ENCODE results near the gene HSPB1.
A peak's percentile ranks its signal among the peaks of the same experiment; 100 is the strongest.

Gene HSPB1

DNA sequence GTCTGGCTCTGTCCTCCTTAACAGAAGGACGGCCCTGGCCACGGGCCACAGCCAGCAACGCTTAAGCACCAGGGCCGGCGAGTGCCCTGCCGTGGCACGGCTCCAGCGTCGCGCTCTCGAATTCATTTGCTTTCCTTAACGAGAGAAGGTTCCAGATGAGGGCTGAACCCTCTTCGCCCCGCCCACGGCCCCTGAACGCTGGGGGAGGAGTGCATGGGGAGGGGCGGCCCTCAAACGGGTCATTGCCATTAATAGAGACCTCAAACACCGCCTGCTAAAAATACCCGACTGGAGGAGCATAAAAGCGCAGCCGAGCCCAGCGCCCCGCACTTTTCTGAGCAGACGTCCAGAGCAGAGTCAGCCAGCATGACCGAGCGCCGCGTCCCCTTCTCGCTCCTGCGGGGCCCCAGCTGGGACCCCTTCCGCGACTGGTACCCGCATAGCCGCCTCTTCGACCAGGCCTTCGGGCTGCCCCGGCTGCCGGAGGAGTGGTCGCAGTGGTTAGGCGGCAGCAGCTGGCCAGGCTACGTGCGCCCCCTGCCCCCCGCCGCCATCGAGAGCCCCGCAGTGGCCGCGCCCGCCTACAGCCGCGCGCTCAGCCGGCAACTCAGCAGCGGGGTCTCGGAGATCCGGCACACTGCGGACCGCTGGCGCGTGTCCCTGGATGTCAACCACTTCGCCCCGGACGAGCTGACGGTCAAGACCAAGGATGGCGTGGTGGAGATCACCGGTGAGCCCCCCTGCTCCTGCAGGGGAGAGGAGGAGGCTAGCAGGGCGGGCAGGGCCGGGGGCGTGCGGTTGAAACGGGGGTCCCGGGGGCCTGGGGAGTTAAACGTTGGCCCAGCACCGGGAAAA, at the start of gene HSPB1 (continued):
- TF ChIP-seq, protein P1, sequence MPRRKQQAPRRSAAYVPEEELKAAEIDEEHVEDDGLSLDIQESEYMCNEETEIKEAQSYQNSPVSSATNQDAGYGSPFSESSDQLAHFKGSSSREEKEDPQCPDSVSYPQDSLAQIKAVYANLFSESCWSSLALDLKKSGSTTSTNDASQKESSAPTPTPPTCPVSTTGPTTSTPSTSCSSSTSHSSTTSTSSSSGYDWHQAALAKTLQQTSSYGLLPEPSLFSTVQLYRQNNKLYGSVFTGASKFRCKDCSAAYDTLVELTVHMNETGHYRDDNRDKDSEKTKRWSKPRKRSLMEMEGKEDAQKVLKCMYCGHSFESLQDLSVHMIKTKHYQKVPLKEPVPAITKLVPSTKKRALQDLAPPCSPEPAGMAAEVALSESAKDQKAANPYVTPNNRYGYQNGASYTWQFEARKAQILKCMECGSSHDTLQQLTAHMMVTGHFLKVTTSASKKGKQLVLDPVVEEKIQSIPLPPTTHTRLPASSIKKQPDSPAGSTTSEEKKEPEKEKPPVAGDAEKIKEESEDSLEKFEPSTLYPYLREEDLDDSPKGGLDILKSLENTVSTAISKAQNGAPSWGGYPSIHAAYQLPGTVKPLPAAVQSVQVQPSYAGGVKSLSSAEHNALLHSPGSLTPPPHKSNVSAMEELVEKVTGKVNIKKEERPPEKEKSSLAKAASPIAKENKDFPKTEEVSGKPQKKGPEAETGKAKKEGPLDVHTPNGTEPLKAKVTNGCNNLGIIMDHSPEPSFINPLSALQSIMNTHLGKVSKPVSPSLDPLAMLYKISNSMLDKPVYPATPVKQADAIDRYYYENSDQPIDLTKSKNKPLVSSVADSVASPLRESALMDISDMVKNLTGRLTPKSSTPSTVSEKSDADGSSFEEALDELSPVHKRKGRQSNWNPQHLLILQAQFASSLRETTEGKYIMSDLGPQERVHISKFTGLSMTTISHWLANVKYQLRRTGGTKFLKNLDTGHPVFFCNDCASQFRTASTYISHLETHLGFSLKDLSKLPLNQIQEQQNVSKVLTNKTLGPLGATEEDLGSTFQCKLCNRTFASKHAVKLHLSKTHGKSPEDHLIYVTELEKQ (tag by site-specific recombination; IDR thresholded peaks at IDR 0.05; ENCODE audit: borderline replicate concordance): no peak
- TF ChIP-seq, protein P2, sequence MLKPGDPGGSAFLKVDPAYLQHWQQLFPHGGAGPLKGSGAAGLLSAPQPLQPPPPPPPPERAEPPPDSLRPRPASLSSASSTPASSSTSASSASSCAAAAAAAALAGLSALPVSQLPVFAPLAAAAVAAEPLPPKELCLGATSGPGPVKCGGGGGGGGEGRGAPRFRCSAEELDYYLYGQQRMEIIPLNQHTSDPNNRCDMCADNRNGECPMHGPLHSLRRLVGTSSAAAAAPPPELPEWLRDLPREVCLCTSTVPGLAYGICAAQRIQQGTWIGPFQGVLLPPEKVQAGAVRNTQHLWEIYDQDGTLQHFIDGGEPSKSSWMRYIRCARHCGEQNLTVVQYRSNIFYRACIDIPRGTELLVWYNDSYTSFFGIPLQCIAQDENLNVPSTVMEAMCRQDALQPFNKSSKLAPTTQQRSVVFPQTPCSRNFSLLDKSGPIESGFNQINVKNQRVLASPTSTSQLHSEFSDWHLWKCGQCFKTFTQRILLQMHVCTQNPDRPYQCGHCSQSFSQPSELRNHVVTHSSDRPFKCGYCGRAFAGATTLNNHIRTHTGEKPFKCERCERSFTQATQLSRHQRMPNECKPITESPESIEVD (tag by site-specific recombination; IDR thresholded peaks at IDR 0.05): no peak
- TF ChIP-seq ZNF140 (tag by site-specific recombination; IDR thresholded peaks at IDR 0.05) (no peak), ZNF658 (tag by site-specific recombination; IDR thresholded peaks at IDR 0.05) (no peak), ZNF146 (tag by site-specific recombination; IDR thresholded peaks at IDR 0.05) (no peak), ZNF623 (tag by site-specific recombination; IDR thresholded peaks at IDR 0.05) (no peak), YY1 (tag by site-specific recombination; IDR thresholded peaks at IDR 0.05) (no peak), KLF10 (tag by site-specific recombination; IDR thresholded peaks at IDR 0.05) (no peak), ZSCAN23 (tag by site-specific recombination; IDR thresholded peaks at IDR 0.05) (no peak), SETDB1 (IDR thresholded peaks at IDR 0.05; ENCODE audit: insufficient read length, low read length) (no peak), ZNF169 (tag by site-specific recombination; IDR thresholded peaks at IDR 0.05) (no peak), ZNF610 (tag by site-specific recombination; IDR thresholded peaks at IDR 0.05; ENCODE audit: borderline replicate concordance) (no peak), ZNF335 (tag by site-specific recombination; conservative IDR thresholded peaks at IDR 0.05) (peak; percentile 93)
- TF ChIP-seq, protein P3, sequence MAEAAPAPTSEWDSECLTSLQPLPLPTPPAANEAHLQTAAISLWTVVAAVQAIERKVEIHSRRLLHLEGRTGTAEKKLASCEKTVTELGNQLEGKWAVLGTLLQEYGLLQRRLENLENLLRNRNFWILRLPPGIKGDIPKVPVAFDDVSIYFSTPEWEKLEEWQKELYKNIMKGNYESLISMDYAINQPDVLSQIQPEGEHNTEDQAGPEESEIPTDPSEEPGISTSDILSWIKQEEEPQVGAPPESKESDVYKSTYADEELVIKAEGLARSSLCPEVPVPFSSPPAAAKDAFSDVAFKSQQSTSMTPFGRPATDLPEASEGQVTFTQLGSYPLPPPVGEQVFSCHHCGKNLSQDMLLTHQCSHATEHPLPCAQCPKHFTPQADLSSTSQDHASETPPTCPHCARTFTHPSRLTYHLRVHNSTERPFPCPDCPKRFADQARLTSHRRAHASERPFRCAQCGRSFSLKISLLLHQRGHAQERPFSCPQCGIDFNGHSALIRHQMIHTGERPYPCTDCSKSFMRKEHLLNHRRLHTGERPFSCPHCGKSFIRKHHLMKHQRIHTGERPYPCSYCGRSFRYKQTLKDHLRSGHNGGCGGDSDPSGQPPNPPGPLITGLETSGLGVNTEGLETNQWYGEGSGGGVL (tag by site-specific recombination; IDR thresholded peaks at IDR 0.05): peak; percentile 56; the same call in 1 of the 2 replicates
- TF ChIP-seq, protein P4, sequence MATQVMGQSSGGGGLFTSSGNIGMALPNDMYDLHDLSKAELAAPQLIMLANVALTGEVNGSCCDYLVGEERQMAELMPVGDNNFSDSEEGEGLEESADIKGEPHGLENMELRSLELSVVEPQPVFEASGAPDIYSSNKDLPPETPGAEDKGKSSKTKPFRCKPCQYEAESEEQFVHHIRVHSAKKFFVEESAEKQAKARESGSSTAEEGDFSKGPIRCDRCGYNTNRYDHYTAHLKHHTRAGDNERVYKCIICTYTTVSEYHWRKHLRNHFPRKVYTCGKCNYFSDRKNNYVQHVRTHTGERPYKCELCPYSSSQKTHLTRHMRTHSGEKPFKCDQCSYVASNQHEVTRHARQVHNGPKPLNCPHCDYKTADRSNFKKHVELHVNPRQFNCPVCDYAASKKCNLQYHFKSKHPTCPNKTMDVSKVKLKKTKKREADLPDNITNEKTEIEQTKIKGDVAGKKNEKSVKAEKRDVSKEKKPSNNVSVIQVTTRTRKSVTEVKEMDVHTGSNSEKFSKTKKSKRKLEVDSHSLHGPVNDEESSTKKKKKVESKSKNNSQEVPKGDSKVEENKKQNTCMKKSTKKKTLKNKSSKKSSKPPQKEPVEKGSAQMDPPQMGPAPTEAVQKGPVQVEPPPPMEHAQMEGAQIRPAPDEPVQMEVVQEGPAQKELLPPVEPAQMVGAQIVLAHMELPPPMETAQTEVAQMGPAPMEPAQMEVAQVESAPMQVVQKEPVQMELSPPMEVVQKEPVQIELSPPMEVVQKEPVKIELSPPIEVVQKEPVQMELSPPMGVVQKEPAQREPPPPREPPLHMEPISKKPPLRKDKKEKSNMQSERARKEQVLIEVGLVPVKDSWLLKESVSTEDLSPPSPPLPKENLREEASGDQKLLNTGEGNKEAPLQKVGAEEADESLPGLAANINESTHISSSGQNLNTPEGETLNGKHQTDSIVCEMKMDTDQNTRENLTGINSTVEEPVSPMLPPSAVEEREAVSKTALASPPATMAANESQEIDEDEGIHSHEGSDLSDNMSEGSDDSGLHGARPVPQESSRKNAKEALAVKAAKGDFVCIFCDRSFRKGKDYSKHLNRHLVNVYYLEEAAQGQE (tag by site-specific recombination; IDR thresholded peaks at IDR 0.05): no peak
- TF ChIP-seq, protein P5, sequence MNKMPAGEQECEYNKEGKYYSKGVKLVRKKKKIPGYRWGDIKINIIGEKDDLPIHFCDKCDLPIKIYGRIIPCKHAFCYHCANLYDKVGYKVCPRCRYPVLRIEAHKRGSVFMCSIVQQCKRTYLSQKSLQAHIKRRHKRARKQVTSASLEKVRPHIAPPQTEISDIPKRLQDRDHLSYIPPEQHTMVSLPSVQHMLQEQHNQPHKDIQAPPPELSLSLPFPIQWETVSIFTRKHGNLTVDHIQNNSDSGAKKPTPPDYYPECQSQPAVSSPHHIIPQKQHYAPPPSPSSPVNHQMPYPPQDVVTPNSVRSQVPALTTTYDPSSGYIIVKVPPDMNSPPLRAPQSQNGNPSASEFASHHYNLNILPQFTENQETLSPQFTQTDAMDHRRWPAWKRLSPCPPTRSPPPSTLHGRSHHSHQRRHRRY (tag by site-specific recombination; IDR thresholded peaks at IDR 0.05): no peak
- TF ChIP-seq, protein P6, sequence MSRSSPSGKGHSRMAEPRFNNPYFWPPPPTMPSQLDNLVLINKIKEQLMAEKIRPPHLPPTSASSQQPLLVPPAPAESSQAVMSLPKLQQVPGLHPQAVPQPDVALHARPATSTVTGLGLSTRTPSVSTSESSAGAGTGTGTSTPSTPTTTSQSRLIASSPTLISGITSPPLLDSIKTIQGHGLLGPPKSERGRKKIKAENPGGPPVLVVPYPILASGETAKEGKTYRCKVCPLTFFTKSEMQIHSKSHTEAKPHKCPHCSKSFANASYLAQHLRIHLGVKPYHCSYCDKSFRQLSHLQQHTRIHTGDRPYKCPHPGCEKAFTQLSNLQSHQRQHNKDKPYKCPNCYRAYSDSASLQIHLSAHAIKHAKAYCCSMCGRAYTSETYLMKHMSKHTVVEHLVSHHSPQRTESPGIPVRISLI (tag by site-specific recombination; IDR thresholded peaks at IDR 0.05): no peak
- TF ChIP-seq, protein P7, sequence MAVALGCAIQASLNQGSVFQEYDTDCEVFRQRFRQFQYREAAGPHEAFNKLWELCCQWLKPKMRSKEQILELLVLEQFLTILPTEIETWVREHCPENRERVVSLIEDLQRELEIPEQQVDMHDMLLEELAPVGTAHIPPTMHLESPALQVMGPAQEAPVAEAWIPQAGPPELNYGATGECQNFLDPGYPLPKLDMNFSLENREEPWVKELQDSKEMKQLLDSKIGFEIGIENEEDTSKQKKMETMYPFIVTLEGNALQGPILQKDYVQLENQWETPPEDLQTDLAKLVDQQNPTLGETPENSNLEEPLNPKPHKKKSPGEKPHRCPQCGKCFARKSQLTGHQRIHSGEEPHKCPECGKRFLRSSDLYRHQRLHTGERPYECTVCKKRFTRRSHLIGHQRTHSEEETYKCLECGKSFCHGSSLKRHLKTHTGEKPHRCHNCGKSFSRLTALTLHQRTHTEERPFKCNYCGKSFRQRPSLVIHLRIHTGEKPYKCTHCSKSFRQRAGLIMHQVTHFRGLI (tag by site-specific recombination; IDR thresholded peaks at IDR 0.05): no peak
